NCI-H748 treated with DMSO at 0.1 percent for 48 hours (cell line): Measurements from ENCODE around the gene TMEM60.
A peak's percentile ranks its signal among the peaks of the same experiment; 100 is the strongest.
"Not testable (repeated sequence)": the region's sequence is repeated elsewhere in the genome, so short reads cannot be mapped to it uniquely, and the experiment has no call there.

ENCODE experiments used
- DNase-seq: peaks from one replicate; lab custom pipeline; 2025; lab: John Stamatoyannopoulos, UW

The TMEM60 gene

DNA sequence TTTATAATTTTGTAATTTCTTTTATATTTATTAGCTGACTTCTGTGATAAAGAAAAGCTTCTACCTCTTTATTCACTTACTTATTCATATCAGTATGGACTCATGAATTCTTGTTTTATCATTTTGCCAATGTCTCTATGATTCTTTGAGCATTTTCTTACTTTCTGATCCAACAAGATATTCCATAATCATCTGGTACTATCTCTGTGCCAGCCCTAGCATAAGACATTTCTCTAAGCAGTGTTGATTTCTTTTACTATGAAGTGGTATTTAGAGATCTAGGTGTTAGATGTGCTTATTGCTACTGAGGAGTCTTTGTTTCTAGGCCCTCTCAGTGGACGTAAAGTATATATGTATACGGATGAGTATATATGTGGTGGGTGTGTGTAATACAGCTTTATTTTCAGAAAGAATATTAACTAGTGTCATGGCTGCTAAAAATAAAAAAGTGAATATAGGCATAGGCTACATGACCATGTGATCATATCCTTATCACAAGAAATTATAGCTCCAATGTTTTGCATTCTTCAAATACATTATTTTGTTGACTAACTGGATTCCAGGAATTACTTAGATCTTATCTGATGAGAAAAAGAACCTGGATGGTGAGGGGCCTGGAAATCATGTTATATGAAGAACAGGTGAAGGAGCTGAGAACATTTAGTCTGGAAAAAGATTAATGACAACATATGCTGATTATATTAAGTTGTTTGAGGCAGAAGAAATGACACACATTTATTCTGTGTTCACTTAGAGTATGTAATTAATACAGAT is 13.5 kb upstream of the TMEM60 start:
- DNase-seq, result no peak

DNA sequence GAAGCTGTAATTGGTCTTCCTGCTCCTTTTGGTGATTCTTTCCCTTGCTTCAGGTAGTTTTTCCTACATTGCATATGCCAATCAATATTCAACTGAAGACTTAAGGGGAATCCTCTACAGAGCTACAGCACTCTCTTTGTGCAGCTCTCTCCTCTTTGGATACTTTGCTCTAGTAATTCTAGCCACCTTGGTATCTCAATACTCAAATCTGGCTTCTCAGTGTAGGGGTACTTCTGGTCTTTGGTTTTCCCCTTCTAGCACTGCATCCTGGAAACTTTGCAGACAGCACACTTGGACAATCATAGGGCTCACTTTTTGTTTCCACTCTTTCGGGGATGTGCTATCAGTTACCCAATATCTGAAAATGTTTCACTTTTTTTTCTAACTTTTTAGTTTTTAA is 10.3 kb upstream of the TMEM60 start:
- no peak for DNase-seq

DNA sequence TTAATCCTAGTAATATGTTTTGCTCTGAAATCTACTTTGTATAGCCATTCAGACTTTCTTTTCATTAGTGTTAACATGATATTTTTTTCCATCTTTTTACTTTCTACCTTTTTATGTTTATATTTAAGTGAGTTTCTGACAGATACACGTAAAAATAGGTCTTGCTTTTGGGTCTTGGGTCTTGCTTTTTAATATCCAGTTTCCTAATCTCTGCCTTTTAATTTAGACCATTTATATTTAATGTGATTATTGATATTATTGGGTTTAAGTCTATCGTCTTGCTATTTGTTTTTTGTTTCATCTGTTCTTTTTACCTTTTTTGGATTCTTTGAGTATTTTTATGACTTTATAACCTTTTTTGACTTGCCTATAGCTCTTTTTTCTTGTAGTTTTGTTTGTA is 8.2 kb upstream of the TMEM60 start:
- DNase-seq, result no peak

DNA sequence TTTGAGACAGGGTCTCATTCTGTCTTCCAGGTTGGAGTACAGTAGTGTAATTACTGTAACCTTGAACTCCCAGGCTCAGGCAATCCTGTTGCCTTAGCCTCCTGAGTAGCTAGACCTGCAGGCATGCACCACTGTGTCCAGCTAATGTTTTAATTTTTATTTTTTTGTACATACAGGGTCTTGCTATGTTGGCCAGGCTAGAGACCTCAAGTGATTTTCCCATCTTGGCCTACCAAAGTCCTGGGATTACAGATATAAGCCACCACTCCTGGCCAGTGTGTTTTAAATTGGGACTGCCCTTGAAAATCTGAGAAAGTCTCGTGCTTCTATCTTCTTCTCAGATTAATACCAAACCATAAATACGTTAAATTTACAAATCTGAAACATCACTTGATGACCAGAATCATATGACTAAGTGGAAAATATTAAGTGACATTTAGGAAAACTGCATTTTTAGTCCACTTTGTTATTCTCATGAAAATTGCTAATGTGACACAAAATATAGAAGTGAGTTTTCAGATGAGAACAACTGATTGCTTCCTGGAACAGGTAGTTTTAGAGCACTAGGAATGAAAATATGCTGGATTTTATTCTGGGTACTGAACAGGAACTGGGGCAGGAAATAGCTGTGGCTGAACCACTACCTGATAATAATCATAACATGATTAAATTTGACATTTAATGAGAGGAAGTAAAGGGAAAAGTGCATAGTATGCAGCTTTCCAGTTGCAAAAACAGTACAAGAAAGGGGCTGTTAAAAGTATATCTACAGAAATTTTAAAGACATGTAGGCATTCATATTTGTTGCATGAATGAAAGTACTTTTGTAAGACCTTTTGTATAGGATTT is 4.5 kb upstream of the TMEM60 start:
- DNase-seq, result no peak

DNA sequence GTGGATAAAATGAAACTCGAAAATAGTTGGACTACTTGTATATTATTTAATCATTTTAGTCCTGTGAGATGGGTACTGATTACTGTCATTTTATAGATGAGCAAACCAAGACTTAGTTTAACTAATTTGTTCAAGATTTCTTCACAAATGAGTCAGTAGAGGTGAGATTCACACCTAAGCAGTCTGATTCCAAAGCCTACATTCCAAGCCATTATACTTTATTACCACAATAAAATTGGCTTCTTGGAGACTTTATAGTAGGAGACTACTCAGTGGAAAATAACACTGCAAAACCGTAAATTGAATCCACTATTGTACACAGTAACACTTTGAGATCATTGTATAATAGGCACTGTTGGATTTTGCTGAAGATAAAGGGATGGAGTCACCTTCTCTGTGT is 2.5 kb upstream of the TMEM60 start:
- no peak for DNase-seq

DNA sequence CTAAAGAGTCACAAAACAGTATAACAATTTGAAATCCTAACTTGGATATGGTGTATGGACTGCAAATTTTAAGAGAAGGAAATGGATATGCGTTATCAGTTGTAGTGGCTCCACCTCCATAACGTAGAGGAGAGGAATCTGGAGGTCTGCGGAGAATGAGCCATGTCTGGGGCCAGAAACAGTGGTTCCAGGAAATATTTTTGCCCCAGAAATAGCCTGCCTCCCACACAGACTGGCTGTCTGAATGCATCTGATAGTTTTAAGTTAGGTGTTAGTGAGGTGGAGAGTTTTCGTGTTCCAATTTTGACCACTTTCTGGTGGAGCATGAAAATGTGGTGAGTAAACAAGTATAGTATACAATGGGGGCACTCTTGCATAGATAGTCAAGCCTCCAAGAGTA is 1.9 kb upstream of the TMEM60 start:
- DNase-seq, result no peak

DNA sequence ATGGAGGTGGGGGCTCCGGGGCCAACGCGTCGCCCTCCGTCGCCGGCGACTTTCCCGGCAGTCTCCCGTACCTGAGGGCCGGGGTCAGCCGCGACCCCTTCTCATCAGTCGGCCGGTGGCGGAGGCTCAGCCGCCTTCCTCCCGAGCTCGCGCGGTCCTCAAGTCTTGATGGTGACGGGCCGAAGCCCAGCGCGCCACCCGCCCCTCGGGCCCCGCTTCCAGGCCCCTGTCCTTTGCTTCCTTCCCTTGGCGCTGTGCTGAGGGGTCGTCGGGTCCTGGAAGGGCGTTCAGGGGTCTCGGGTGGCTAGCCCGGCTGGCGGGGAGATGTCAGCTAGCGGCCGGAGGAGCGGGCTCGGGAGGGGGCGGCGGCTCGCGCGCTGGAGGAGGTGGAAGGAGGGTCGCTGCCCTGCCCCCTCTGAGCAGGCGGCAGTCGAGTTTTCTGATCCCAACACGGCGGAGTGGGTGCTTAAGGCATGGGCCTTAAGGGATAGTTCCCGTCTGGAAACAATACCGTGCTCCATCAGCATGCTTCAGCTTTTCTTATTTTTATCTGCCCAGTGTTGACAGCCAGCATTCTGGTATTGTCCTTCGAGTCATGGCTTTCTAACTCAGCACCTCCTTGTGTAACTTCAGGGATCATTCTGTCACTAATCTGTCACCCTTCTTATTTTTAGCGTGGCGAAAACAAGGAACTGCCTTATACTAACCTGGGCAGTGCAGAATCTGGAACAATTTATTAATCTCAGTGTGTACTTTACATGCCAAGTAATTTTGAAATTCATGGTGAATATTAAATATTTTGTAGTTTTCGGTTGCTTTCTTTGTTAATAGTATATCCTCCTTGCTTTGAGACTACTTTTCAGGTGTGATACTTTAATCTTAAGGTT is 1.1 kb upstream of the TMEM60 start:
- no peak for DNase-seq

DNA sequence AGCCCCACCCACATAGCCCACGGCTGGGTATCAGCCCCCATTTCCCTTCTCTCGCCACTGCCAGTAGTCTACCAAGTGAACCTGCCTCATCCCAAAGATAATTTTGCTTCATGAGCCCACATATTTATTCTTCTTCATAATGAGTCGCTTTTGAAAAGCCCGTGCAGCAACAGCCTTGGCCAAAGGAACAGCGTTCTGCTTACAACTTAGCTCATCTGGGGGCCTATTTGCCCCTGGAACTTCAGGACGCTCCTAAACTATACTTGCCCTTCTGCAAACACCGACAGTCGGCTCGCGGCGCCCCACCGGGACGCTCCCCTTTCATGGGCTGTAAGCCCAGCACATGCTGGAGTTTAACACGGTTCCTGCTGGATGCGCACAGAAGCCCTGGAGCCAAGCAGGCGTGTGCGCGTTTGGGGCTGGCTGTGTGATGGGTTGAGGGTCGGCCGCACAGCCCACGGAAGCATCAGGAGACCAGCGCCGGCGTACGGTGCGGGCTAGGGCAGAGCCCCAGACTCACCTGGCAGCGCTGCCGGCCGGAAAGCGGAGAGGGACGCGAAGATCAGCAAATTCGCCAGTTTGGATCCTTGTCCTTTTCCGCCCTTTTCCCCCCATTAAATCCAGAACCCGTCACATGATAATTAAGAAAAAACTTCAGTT is 370 bp downstream of the TMEM60 start:
- DNase-seq, result no peak

DNA sequence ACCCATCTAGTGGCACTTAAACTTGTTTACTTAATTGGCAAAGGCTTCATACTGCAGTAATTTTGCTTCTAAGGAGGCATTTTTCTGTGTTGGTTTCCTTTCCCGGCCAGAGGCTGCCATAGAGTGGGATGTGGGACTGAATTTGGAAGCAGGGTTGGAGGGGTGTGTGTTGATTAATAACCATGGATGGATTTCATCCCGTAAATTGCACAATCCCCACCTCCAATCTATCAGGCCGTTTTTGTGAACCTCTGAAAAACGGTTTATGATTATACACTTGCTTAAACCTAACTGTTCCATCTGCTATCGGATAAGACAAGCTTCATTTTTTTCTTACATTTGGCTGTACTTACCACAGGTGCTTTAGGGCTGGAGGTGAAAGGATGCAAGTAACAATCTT is 1.3 kb downstream of the TMEM60 start:
- no peak for DNase-seq

DNA sequence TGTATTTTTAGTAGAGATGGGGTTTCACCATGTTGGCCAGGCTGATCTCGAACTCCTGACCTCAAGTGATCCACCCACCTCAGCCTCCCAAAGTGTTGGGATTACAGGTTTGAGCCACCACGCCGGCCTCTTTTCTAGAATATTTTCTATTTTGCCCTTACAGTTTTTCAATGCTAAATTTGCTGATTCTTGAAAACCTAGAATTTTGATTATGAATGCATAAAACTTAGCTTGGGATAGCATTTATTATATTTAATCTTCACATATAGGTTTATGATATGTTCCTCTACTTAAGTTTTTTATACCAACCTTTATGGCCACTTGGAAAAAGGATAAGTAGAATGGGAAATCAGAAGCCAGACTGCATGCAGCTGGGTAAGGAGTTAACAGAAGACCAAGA is 2.1 kb downstream of the TMEM60 start:
- DNase-seq, result no peak

DNA sequence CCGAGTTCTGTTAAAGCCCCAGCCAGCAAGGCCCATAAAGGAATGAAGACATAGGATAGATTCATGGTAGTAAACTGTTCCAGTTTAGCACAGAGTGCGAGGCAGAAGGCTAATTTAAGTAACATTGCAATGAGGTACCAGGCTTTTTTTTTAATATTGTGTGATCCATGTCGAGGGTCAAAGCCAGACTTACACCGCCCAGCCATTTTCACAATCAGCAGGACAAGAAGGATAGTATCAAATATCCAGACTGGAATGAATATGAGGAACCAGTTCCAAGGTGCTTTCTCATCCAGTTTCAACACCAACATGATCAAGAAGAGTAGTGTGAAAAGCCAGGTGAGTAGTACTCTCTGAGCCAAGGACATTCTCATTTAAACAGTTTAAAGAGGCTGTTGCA is 4.2 kb downstream of the TMEM60 start:
- no peak for DNase-seq

DNA sequence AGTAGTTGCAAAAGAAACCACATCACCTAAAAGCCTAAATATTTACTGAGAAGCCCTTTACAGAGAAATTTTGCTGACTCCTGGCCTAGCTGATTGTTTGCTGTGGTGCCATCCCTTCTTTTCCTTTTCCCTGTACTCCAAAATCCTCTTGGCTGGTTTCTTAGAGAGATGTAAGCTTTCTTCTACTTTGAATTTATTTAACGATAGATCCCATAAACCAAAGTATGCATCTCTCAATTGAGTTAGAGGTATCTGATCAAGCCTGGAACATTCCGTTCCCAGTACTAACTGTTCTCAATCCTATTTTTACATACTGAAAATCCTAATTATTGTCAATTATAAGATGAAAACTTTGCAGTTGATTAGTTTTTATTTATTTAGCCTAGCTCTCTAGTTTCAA is 6.3 kb downstream of the TMEM60 start:
- no peak for DNase-seq

DNA sequence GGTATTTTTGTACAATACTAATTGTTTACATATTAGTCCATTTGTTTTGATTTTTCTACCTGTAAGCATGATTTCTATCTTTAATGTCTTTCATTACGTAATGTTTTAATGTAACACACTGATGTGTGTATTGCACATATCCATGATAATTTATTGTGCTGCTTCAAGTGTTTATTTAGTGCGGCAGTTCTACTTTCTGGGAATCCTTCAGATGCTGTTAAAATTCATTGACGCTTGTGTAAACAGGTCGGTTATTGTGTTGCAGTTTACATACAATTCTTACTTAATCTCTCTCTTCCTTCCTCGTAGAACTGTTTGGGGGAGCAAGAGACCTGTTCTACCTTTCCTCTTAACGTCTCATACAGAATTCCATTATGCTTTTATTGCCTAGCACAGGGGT is 6.9 kb downstream of the TMEM60 start:
- DNase-seq, result peak; percentile 95

DNA sequence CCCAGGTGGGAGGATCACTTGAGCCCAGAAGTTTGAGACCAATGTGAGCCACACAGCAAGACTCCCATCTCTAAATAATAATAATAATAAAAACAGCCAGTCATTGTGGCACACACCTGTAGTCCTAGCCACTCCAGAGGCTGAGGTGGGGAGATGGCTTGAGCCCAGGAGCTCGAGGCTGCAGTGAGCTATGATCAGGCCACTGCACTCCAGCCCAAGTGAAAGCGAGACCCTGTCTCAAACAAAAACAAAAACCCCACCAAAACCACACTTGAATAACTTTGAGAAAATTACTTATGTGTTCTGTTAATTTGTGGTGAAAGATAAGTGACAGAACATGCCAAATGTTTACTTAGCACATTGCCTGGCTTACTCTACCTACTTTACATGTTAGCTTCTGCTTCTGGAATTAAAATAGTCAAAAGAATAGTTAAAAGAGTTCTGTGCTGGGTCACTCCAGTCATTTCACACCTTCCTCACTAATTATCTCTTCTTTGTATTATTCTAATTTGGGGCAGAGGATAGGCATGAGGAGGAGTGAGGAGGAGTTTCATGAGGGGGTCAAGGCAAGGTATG is 9.8 kb downstream of the TMEM60 start:
- no peak for DNase-seq

DNA sequence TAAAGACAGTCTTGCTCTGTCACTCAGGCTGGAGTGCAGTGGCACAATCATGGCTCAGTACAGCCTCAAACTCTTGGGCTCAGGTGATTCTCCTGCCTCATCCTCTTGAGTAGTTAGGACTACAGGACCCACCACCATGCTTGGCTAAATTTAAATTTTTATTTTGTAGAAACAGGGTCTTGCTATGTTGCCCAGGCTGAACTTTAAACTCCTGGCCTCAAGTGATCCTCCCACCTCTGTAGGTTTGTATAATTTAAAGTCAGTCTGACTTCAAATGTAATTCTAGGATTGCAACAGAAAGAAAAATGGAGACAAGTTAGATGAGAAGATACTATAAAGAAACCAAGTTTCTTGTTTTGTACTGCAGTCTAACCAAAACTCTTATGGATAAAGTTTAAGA is 11.5 kb downstream of the TMEM60 start:
- DNase-seq, result no peak

DNA sequence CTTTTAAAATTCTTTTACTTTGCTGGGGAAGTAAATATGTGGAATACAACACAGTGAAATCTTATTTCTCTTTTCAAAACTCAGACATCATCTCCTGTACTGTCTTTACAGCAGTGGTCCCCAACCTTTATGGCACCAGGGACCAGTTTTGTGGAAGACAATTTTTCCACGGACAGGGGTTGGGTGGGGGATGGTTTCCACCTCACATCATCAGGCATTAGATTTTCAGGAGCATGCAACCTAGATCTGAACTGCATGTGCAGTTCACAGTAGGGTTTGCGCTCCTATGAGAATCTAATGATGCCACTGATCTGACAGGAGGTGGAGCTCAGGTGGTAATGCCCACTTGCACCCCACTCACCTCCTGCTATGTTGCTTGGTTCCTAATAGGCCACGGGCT is 12.2 kb downstream of the TMEM60 start:
- DNase-seq, result no peak

DNA sequence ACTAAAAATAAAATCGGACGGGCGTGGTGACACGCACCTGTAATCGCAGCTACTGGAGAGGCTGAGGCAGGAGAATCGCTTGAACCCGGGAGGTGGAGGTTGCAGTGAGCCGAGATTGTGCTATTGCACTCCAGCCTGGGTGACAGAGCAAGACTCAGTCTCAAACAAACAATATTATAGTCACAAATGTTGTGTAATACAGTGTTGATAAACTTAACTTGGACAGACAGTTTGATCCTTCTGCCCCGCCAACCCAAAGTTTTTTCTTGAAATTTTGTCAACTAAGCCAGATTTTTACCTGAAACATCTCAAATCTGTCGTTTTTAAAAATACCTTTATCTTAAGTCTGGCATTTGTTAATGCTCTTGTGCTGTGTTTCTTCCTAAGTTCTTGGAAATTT is 13.8 kb downstream of the TMEM60 start:
- DNase-seq, result not testable (repeated sequence)

DNA sequence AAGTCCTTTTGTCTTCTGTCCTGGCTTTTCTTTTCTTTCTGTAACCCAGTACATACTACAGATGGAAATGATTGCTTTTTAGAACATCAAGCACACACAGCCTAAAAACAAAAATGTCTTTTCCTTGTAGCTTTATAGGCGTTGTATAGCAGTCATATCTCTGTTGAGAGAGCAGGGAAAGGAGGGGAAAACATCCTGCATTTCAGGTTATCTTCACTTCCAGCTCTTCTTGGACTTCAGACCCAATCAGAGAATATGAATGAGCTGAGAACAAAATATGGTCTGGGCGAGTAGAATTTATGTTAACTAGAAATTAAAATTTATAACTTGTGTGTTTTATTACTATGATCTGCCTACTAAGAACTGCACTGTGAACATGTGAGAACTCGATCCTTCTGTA is 14.7 kb downstream of the TMEM60 start:
- no peak for DNase-seq

DNA sequence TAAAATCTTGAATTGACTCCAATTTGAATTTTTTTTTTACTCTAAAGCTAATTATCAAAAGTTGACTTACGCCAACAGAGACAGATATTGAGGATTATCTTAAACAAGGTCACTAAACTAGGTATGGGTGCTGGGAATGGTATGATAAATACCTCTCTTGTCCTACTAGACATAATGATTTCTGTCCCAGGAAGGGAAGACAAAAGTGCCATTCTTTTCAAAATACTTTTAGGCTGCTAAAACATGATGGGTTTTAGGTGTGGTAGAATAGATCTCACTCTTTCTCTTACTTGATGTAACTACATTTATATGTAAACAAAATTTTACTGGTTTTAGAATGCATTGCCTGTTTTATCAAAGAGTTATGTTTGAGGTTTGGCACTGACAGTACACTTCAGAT is 15.1 kb downstream of the TMEM60 start:
- no peak for DNase-seq

DNA sequence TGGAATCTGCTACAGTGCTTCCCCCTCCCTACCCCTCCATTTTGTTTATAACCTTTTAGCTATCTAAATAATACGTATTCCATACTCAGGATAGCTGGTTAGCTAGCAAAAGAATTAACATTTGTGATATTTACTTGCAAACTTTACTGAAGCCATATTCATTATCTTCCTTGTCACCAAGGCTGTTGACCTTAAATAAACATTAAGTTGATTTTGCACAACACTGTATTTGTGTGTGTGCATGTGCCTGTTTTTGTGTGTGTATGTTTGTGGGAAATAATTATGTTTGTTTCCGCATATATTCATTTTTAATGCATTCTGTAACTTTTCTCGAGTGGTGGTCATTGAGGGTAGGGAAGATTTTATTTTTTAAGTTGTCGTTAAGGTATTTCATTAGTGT is 15.9 kb downstream of the TMEM60 start:
- DNase-seq, result no peak

DNA sequence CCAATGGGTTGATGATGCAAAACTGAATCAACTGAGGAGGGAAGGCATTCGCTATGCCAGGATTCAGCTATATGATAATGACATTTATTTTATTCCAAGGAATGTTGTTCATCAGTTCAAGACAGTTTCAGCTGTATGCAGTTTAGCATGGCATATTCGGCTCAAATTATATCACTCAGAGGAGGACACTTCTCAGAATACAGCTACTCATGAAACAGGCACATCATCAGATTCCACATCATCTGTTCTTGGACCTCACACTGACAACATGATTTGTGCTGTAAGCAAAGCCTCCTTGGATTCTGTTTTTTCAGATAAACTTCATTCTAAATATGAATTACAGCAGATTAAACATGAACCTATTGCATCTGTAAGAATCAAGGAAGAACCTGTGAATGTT is 19.7 kb downstream of the TMEM60 start:
- DNase-seq, result no peak

DNA sequence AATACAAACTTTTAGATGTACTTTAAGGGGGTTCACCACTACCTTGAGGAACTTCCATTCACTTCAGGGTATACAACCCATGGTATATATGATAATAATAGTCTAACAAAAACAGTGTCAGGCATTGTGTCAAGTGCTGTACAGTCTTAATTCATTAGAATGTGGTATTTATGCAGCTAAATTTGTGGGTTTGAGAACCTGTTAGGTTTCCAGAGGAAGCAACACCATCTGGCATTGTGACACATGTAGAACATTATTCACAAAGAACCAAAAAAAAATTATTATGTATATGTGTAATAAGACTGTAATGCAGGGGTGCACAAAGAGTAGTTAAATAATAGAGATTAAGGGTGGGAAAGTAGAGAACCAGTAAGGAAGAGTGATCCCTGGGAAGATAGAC is 26.3 kb downstream of the TMEM60 start:
- no peak for DNase-seq
